SK-N-SH (cell line): Measurements from ENCODE around the gene OTC.
A peak's percentile ranks its signal among the peaks of the same experiment; 100 is the strongest.

Experiments
- EP300 ChIP-seq, 2 experiments: IDR thresholded peaks; 2 replicates each; pipeline versions ENCODE4 v1.4.0 to v1.6.1; 2012; ENCODE audit warnings: borderline replicate concordance in 1 of 2, low read depth in 1 of 2, low read length in 1 of 2
- EZH2phosphoT487 ChIP-seq: fragments of 200-600 bp; sonication (generic); IDR thresholded peaks from 2 replicates; pipeline ENCODE4 v1.6.1; 2017; ENCODE audit warnings: low read depth, mixed run types, mild to moderate bottlenecking, antibody characterized with exemption, moderate library complexity, borderline replicate concordance
- FOXJ3 ChIP-seq: sonication (generic); formaldehyde crosslinking; IDR thresholded peaks from 2 replicates; pipeline ENCODE4 v1.5.1; 2020; ENCODE audit warnings: mild to moderate bottlenecking, missing genetic modification reagents
- GATA2 ChIP-seq: sonication (generic); formaldehyde crosslinking; IDR thresholded peaks from 2 replicates; pipeline ENCODE4 v1.5.0; 2020; ENCODE audit warnings: mild to moderate bottlenecking, missing genetic modification reagents
- MXI1 ChIP-seq: IDR thresholded peaks from 2 replicates; pipeline ENCODE4 v1.6.1; 2012; ENCODE audit warnings: mild to moderate bottlenecking, low read depth, low read length, improper control_type of control experiment
- NFIC ChIP-seq: IDR thresholded peaks from 2 replicates; pipeline ENCODE4 v1.4.0; 2012; ENCODE audit warnings: borderline replicate concordance
- POLR2AphosphoS5 ChIP-seq: IDR thresholded peaks from 2 replicates; pipeline ENCODE4 v1.6.1; 2012; ENCODE audit warnings: low read depth, low read length
- RAD21 ChIP-seq: IDR thresholded peaks from 2 replicates; pipeline ENCODE4 v1.6.1; 2012; ENCODE audit warnings: mild to moderate bottlenecking, low read length
- RCOR1 ChIP-seq: fragments of 150-350 bp; IDR thresholded peaks from 2 replicates; pipeline ENCODE4 v1.6.1; 2017; ENCODE audit warnings: antibody characterized with exemption, low read length
- SMC3 ChIP-seq: IDR thresholded peaks from 2 replicates; pipeline ENCODE4 v1.6.1; 2012; ENCODE audit warnings: low read depth, low read length, improper control_type of control experiment
- TAF1 ChIP-seq: IDR thresholded peaks from 2 replicates; pipeline ENCODE4 v1.6.1; 2012; ENCODE audit warnings: low read depth, mild to moderate bottlenecking, low read length, moderate library complexity, borderline replicate concordance
- TCF12 ChIP-seq: IDR thresholded peaks from 2 replicates; pipeline ENCODE4 v1.4.0; 2012
- TF ChIP-seq, protein P1 (sequence below): fragments of 200-600 bp; sonication (generic); IDR thresholded peaks from 2 replicates; pipeline ENCODE4 v1.6.1; 2017; ENCODE audit warnings: antibody characterized with exemption, mild to moderate bottlenecking, moderate library complexity
- TF ChIP-seq, protein P2 (sequence below): fragments of 150-350 bp; IDR thresholded peaks from 2 replicates; pipeline ENCODE4 v1.6.1; 2016; ENCODE audit warnings: mild to moderate bottlenecking, low read depth, low read length

- no peak for TF ChIP-seq GATA2
- TF ChIP-seq, protein P1, sequence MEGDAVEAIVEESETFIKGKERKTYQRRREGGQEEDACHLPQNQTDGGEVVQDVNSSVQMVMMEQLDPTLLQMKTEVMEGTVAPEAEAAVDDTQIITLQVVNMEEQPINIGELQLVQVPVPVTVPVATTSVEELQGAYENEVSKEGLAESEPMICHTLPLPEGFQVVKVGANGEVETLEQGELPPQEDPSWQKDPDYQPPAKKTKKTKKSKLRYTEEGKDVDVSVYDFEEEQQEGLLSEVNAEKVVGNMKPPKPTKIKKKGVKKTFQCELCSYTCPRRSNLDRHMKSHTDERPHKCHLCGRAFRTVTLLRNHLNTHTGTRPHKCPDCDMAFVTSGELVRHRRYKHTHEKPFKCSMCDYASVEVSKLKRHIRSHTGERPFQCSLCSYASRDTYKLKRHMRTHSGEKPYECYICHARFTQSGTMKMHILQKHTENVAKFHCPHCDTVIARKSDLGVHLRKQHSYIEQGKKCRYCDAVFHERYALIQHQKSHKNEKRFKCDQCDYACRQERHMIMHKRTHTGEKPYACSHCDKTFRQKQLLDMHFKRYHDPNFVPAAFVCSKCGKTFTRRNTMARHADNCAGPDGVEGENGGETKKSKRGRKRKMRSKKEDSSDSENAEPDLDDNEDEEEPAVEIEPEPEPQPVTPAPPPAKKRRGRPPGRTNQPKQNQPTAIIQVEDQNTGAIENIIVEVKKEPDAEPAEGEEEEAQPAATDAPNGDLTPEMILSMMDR = no peak
- TF ChIP-seq FOXJ3 (CRISPR knock-in tag) = no peak
- no peak for TF ChIP-seq EZH2phosphoT487
- no peak for TF ChIP-seq RCOR1
- TF ChIP-seq, protein P2, sequence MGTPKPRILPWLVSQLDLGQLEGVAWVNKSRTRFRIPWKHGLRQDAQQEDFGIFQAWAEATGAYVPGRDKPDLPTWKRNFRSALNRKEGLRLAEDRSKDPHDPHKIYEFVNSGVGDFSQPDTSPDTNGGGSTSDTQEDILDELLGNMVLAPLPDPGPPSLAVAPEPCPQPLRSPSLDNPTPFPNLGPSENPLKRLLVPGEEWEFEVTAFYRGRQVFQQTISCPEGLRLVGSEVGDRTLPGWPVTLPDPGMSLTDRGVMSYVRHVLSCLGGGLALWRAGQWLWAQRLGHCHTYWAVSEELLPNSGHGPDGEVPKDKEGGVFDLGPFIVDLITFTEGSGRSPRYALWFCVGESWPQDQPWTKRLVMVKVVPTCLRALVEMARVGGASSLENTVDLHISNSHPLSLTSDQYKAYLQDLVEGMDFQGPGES = no peak
- no peak for TF ChIP-seq RAD21
- TF ChIP-seq NFIC = no peak
- no peak for TF ChIP-seq TAF1
- peak; percentile 57; the same call in 1 of the 2 replicates for TF ChIP-seq TCF12
- TF ChIP-seq SMC3 = no peak
- TF ChIP-seq POLR2AphosphoS5 = no peak
- no peak; a peak in 1 of 4 replicates for TF ChIP-seq EP300 (IDR thresholded peaks at IDR 0.05; ENCODE audit: borderline replicate concordance in 1 of 2, low read depth in 1 of 2, low read length in 1 of 2)
- no peak for TF ChIP-seq MXI1
These were observed 40.0 kb upstream of the OTC start for GRCh38 chrX:38312436-38312835.
